HEK293 (cell line): Measurements from ENCODE around the gene RPL3.
A peak's percentile ranks its signal among the peaks of the same experiment; 100 is the strongest.

ENCODE experiments used
- AEBP2 ChIP-seq: fragments of 450-650 bp; formaldehyde crosslinking; IDR thresholded peaks from 2 replicates; pipeline ENCODE4 v1.5.1; 2016; ENCODE audit warnings: missing biosample characterization, missing genetic modification characterization, borderline replicate concordance
- FEZF1 ChIP-seq: fragments of 450-650 bp; formaldehyde crosslinking; IDR thresholded peaks from 2 replicates; pipeline ENCODE4 v1.5.1; 2016; ENCODE audit warnings: missing biosample characterization, missing genetic modification characterization
- GFI1B ChIP-seq: fragments of 450-650 bp; formaldehyde crosslinking; IDR thresholded peaks from 2 replicates; pipeline ENCODE4 v1.5.1; 2016; ENCODE audit warnings: missing biosample characterization, missing genetic modification characterization
- HOXC10 ChIP-seq: sonication (generic); formaldehyde crosslinking; IDR thresholded peaks from 2 replicates; pipeline ENCODE4 v1.8.1; 2023; ENCODE audit warnings: mild to moderate bottlenecking, missing genetic modification reagents
- IKZF3 ChIP-seq: fragments of 450-650 bp; IDR thresholded peaks from 2 replicates; pipeline ENCODE4 v1.5.0; 2018; ENCODE audit warnings: missing biosample characterization, mild to moderate bottlenecking, missing genetic modification characterization, moderate library complexity
- KLF7 ChIP-seq: fragments of 450-650 bp; formaldehyde crosslinking; IDR thresholded peaks from 2 replicates; pipeline ENCODE4 v1.5.1; 2016; ENCODE audit warnings: missing biosample characterization, missing genetic modification characterization, borderline replicate concordance
- MYNN ChIP-seq: fragments of 450-650 bp; formaldehyde crosslinking; IDR thresholded peaks from 2 replicates; pipeline ENCODE4 v1.5.1; 2016; ENCODE audit warnings: missing biosample characterization, missing genetic modification characterization, borderline replicate concordance
- SP7 ChIP-seq: fragments of 450-650 bp; formaldehyde crosslinking; IDR thresholded peaks from 2 replicates; pipeline ENCODE4 v1.5.1; 2016; ENCODE audit warnings: missing biosample characterization, missing genetic modification characterization
- YY1 ChIP-seq: fragments of 450-650 bp; formaldehyde crosslinking; IDR thresholded peaks from 2 replicates; pipeline ENCODE4 v1.5.1; 2018; ENCODE audit warnings: missing biosample characterization, missing genetic modification characterization
- ZBTB20 ChIP-seq: fragments of 450-650 bp; formaldehyde crosslinking; IDR thresholded peaks from 2 replicates; pipeline ENCODE4 v1.5.1; 2016; ENCODE audit warnings: missing biosample characterization, missing genetic modification characterization
- ZBTB7A ChIP-seq: fragments of 450-650 bp; formaldehyde crosslinking; IDR thresholded peaks from 2 replicates; pipeline ENCODE4 v1.5.1; 2016; ENCODE audit warnings: low read depth, missing biosample characterization, missing genetic modification characterization
- ZNF140 ChIP-seq: fragments of 450-650 bp; formaldehyde crosslinking; IDR thresholded peaks from 2 replicates; pipeline ENCODE4 v1.5.1; 2016; ENCODE audit warnings: missing biosample characterization, missing genetic modification characterization
- ZNF169 ChIP-seq: fragments of 450-650 bp; formaldehyde crosslinking; IDR thresholded peaks from 2 replicates; pipeline ENCODE4 v1.5.1; 2016; ENCODE audit warnings: missing biosample characterization, missing genetic modification characterization
- ZNF221 ChIP-seq: fragments of 450-650 bp; formaldehyde crosslinking; IDR thresholded peaks from 2 replicates; pipeline ENCODE4 v1.5.1; 2017; ENCODE audit warnings: missing biosample characterization, missing genetic modification characterization, borderline replicate concordance
- ZNF266 ChIP-seq: fragments of 450-650 bp; formaldehyde crosslinking; IDR thresholded peaks from 2 replicates; pipeline ENCODE4 v1.5.1; 2016; ENCODE audit warnings: missing biosample characterization, missing genetic modification characterization, low read depth
- ZNF341 ChIP-seq: fragments of 450-650 bp; formaldehyde crosslinking; IDR thresholded peaks from 2 replicates; pipeline ENCODE4; 2016; ENCODE audit warnings: low read depth, missing biosample characterization, missing genetic modification characterization
- ZNF391 ChIP-seq: fragments of 450-650 bp; formaldehyde crosslinking; IDR thresholded peaks from 2 replicates; pipeline ENCODE4 v1.5.1; 2016; ENCODE audit warnings: low read depth, missing biosample characterization, missing genetic modification characterization, borderline replicate concordance
- ZNF394 ChIP-seq: fragments of 450-650 bp; formaldehyde crosslinking; IDR thresholded peaks from 2 replicates; pipeline ENCODE4 v1.5.1; 2016; ENCODE audit warnings: missing biosample characterization, missing genetic modification characterization, mild to moderate bottlenecking, moderate library complexity, borderline replicate concordance
- ZNF426 ChIP-seq: fragments of 450-650 bp; formaldehyde crosslinking; IDR thresholded peaks from 2 replicates; pipeline ENCODE4 v1.5.1; 2017; ENCODE audit warnings: missing biosample characterization, missing genetic modification characterization, mild to moderate bottlenecking, inconsistent platforms, moderate library complexity
- ZNF433 ChIP-seq: fragments of 450-650 bp; formaldehyde crosslinking; IDR thresholded peaks from 2 replicates; pipeline ENCODE4 v1.5.1; 2016; ENCODE audit warnings: missing biosample characterization, missing genetic modification characterization, low read depth
- ZNF530 ChIP-seq: fragments of 450-650 bp; formaldehyde crosslinking; IDR thresholded peaks from 2 replicates; pipeline ENCODE4 v1.5.1; 2016; ENCODE audit warnings: low read depth, missing biosample characterization, missing genetic modification characterization
- ZNF544 ChIP-seq: fragments of 450-650 bp; formaldehyde crosslinking; IDR thresholded peaks from 2 replicates; pipeline ENCODE4 v1.5.0; 2017; ENCODE audit warnings: missing biosample characterization, missing genetic modification characterization
- ZNF548 ChIP-seq: fragments of 450-650 bp; formaldehyde crosslinking; IDR thresholded peaks from 2 replicates; pipeline ENCODE4 v1.5.1; 2016; ENCODE audit warnings: missing biosample characterization, missing genetic modification characterization
- ZNF549 ChIP-seq: fragments of 450-650 bp; IDR thresholded peaks from 2 replicates; pipeline ENCODE4 v1.5.1; 2018; ENCODE audit warnings: missing biosample characterization, missing genetic modification characterization, mild to moderate bottlenecking, inconsistent platforms, moderate library complexity
- ZNF555 ChIP-seq: fragments of 450-650 bp; formaldehyde crosslinking; conservative IDR thresholded peaks from 2 replicates; pipeline ENCODE4 v1.5.1; 2017; ENCODE audit warnings: missing biosample characterization, mild to moderate bottlenecking, missing genetic modification characterization, inconsistent platforms
- ZNF670 ChIP-seq: fragments of 450-650 bp; formaldehyde crosslinking; IDR thresholded peaks from 2 replicates; pipeline ENCODE4 v1.5.1; 2016; ENCODE audit warnings: missing biosample characterization, missing genetic modification characterization, low read depth
- ZNF747 ChIP-seq: fragments of 450-650 bp; formaldehyde crosslinking; IDR thresholded peaks from 2 replicates; pipeline ENCODE4 v1.5.1; 2016; ENCODE audit warnings: missing biosample characterization, missing genetic modification characterization
- ZNF76 ChIP-seq: fragments of 450-650 bp; formaldehyde crosslinking; IDR thresholded peaks from 2 replicates; pipeline ENCODE4; 2016; ENCODE audit warnings: low read depth, missing biosample characterization, missing genetic modification characterization, borderline replicate concordance
- ZNF785 ChIP-seq: fragments of 450-650 bp; formaldehyde crosslinking; IDR thresholded peaks from 2 replicates; pipeline ENCODE4 v1.5.1; 2016; ENCODE audit warnings: missing biosample characterization, missing genetic modification characterization
- ZNF830 ChIP-seq: fragments of 450-650 bp; IDR thresholded peaks from 2 replicates; pipeline ENCODE4 v1.5.0; 2018; ENCODE audit warnings: missing biosample characterization, missing genetic modification characterization, low read depth, mild to moderate bottlenecking, moderate library complexity
- TF ChIP-seq, protein P1 (sequence below): fragments of 450-650 bp; formaldehyde crosslinking; IDR thresholded peaks from 2 replicates; pipeline ENCODE4 v1.5.1; 2017; ENCODE audit warnings: missing biosample characterization, missing genetic modification characterization
- TF ChIP-seq, protein P2 (sequence below): fragments of 450-650 bp; formaldehyde crosslinking; IDR thresholded peaks from 2 replicates; pipeline ENCODE4 v1.5.1; 2016; ENCODE audit warnings: missing biosample characterization, missing genetic modification characterization
- TF ChIP-seq, protein P3 (sequence below): fragments of 450-650 bp; formaldehyde crosslinking; IDR thresholded peaks from 2 replicates; pipeline ENCODE4 v1.5.1; 2016; ENCODE audit warnings: missing biosample characterization, missing genetic modification characterization

RPL3 gene

GRCh38 chr22:39308614-39309363 lies 10.6 kb downstream of the RPL3 start (continued):
- TF ChIP-seq AEBP2 (tag by site-specific recombination) (no peak), ZNF785 (tag by site-specific recombination) (no peak), FEZF1 (peak; percentile 77), GFI1B (tag by site-specific recombination) (no peak), ZNF169 (no peak), ZNF555 (no peak), SP7 (peak; percentile 90), ZNF391 (tag by site-specific recombination) (no peak), YY1 (tag by site-specific recombination) (no peak), ZNF266 (tag by site-specific recombination) (no peak), MYNN (tag by site-specific recombination) (no peak), ZNF221 (no peak), ZNF830 (tag by site-specific recombination) (no peak), ZNF341 (tag by site-specific recombination) (0 out of 2 replicates have a peak, but pooled peaks have one; percentile 15), ZNF548 (tag by site-specific recombination) (no peak), ZNF530 (no peak), ZNF670 (tag by site-specific recombination) (no peak), ZNF549 (tag by site-specific recombination) (no peak), ZBTB20 (tag by site-specific recombination) (peak; percentile 15; the same call in 1 of the 2 replicates), HOXC10 (no peak), ZNF544 (tag by site-specific recombination) (no peak), KLF7 (tag by site-specific recombination) (no peak), ZNF433 (tag by site-specific recombination) (no peak), ZNF747 (tag by site-specific recombination) (no peak), ZBTB7A (tag by site-specific recombination) (peak; percentile 25; the same call in 1 of the 2 replicates), ZNF426 (tag by site-specific recombination) (no peak), IKZF3 (tag by site-specific recombination) (peak; percentile 91), ZNF140 (tag by site-specific recombination) (no peak), ZNF394 (peak; percentile 69), ZNF76 (0 out of 2 replicates have a peak, but pooled peaks have one; percentile 20)
- TF ChIP-seq, protein P1, sequence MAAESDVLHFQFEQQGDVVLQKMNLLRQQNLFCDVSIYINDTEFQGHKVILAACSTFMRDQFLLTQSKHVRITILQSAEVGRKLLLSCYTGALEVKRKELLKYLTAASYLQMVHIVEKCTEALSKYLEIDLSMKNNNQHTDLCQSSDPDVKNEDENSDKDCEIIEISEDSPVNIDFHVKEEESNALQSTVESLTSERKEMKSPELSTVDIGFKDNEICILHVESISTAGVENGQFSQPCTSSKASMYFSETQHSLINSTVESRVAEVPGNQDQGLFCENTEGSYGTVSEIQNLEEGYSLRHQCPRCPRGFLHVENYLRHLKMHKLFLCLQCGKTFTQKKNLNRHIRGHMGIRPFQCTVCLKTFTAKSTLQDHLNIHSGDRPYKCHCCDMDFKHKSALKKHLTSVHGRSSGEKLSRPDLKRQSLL, result no peak
- TF ChIP-seq, protein P2, sequence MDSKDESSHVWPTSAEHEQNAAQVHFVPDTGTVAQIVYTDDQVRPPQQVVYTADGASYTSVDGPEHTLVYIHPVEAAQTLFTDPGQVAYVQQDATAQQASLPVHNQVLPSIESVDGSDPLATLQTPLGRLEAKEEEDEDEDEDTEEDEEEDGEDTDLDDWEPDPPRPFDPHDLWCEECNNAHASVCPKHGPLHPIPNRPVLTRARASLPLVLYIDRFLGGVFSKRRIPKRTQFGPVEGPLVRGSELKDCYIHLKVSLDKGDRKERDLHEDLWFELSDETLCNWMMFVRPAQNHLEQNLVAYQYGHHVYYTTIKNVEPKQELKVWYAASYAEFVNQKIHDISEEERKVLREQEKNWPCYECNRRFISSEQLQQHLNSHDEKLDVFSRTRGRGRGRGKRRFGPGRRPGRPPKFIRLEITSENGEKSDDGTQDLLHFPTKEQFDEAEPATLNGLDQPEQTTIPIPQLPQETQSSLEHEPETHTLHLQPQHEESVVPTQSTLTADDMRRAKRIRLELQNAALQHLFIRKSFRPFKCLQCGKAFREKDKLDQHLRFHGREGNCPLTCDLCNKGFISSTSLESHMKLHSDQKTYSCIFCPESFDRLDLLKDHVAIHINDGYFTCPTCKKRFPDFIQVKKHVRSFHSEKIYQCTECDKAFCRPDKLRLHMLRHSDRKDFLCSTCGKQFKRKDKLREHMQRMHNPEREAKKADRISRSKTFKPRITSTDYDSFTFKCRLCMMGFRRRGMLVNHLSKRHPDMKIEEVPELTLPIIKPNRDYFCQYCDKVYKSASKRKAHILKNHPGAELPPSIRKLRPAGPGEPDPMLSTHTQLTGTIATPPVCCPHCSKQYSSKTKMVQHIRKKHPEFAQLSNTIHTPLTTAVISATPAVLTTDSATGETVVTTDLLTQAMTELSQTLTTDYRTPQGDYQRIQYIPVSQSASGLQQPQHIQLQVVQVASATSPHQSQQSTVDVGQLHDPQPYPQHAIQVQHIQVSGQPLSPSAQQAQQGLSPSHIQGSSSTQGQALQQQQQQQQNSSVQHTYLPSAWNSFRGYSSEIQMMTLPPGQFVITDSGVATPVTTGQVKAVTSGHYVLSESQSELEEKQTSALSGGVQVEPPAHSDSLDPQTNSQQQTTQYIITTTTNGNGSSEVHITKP (tag by site-specific recombination), result peak; percentile 47; the same call in 1 of the 2 replicates
- TF ChIP-seq, protein P3, sequence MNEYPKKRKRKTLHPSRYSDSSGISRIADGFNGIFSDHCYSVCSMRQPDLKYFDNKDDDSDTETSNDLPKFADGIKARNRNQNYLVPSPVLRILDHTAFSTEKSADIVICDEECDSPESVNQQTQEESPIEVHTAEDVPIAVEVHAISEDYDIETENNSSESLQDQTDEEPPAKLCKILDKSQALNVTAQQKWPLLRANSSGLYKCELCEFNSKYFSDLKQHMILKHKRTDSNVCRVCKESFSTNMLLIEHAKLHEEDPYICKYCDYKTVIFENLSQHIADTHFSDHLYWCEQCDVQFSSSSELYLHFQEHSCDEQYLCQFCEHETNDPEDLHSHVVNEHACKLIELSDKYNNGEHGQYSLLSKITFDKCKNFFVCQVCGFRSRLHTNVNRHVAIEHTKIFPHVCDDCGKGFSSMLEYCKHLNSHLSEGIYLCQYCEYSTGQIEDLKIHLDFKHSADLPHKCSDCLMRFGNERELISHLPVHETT (tag by site-specific recombination), result peak; percentile 49; the same call in 1 of the 2 replicates
